ENCODE data around the gene GOLGA8M.

GRCh38 chr15:28726102-28726501 lies 13.9 kb upstream of the GOLGA8M start:
- TF ChIP-seq CTCF (conservative IDR thresholded peaks at IDR 0.05; ENCODE audit: low read depth, low read length) (no peak), EZH2 (IDR thresholded peaks at IDR 0.05; ENCODE audit: borderline replicate concordance, low read depth, low read length, poor library complexity, severe bottlenecking) (no peak)

Data from A673 (cell line).